CD4-positive, alpha-beta T cell treated with Interleukin-21 for 1 hour (primary cell): ENCODE results near the gene FILIP1L.
A peak's percentile ranks its signal among the peaks of the same experiment; 100 is the strongest.
"Not testable (repeated sequence)": the region's sequence is repeated elsewhere in the genome, so short reads cannot be mapped to it uniquely, and the experiment has no call there.

Source experiments
- DNase-seq: peaks from one replicate; pipeline ENCODE4 v3.0.0-alpha.2; 2020

The FILIP1L gene

GRCh38 chr3:100072326-100073048 lies 41.8 kb downstream of the FILIP1L start:
- DNase-seq = peak; percentile 9

GRCh38 chr3:100069472-100069871 lies 44.8 kb downstream of the FILIP1L start:
- no peak for DNase-seq

- DNase-seq = peak; percentile 74
Observed at GRCh38 chr3:100068826-100069225, 45.5 kb downstream of the FILIP1L start.

GRCh38 chr3:100067589-100067988 lies 46.7 kb downstream of the FILIP1L start:
- DNase-seq = no peak

- DNase-seq = no peak
Observed at GRCh38 chr3:100063929-100064461, 50.3 kb downstream of the FILIP1L start.

GRCh38 chr3:100062665-100063064 lies 51.6 kb downstream of the FILIP1L start:
- no peak for DNase-seq

- DNase-seq = peak; percentile 14
Observed at GRCh38 chr3:100060685-100061484, 53.4 kb downstream of the FILIP1L start.

GRCh38 chr3:100059472-100059871 lies 54.8 kb downstream of the FILIP1L start:
- DNase-seq = no peak

- DNase-seq = no peak
Observed at GRCh38 chr3:100057716-100058575, 56.4 kb downstream of the FILIP1L start.

GRCh38 chr3:100053951-100054620 lies 60.2 kb downstream of the FILIP1L start:
- DNase-seq = no peak

GRCh38 chr3:100051513-100051912 lies 62.8 kb downstream of the FILIP1L start:
- DNase-seq = not testable (repeated sequence)

- DNase-seq = no peak
Observed at GRCh38 chr3:100048248-100048647, 66.1 kb downstream of the FILIP1L start.

GRCh38 chr3:100047455-100048141 lies 66.7 kb downstream of the FILIP1L start:
- DNase-seq = no peak

GRCh38 chr3:100046986-100047385 lies 67.3 kb downstream of the FILIP1L start:
- no peak for DNase-seq

GRCh38 chr3:100045696-100046095 lies 68.6 kb downstream of the FILIP1L start:
- no peak for DNase-seq

- DNase-seq = peak; percentile 9
Observed at GRCh38 chr3:100044369-100044768, 69.9 kb downstream of the FILIP1L start.

GRCh38 chr3:100043271-100043670 lies 71.0 kb downstream of the FILIP1L start:
- no peak for DNase-seq

- DNase-seq = no peak
Observed at GRCh38 chr3:100042166-100042981, 71.9 kb downstream of the FILIP1L start.

GRCh38 chr3:100041328-100041749 lies 73.0 kb downstream of the FILIP1L start:
- no peak for DNase-seq

- DNase-seq = no peak
Observed at GRCh38 chr3:100040451-100041225, 73.7 kb downstream of the FILIP1L start.
